Calu3 (cell line): ENCODE data around the gene ATP5MK. TPM values are rescaled to one million over a fixed set of nuclear protein-coding genes. Genes with fewer than 3 reads are reported as not detected.

Experiments used
- BruUV-seq: library from RNA; stranded (reverse); fragments of 400-500 nt; replicated peaks from 2 replicates; lab custom pipeline; 2021; lab: Mats Ljungman, UMichigan
- CTCF ChIA-PET: fragments of 300-600 bp; sonication (Branson Sonifier 250); formaldehyde crosslinking; loops from one replicate; lab custom pipeline; 2022; ENCODE audit warnings: antibody characterized with exemption; lab: Charles Lee
- DNase-seq: peaks from one replicate; pipeline ENCODE4 v3.0.0; 2022
- H3K27ac Mint-ChIP-seq: one replicate; pipeline ENCODE4 v1.8.0; 2022; ENCODE audit warnings: mixed read lengths; ENCODE audit not compliant: unreplicated experiment
- H3K27me3 Mint-ChIP-seq: one replicate; pipeline ENCODE4 v1.8.0; 2022; ENCODE audit warnings: mixed read lengths; ENCODE audit not compliant: unreplicated experiment
- H3K36me3 Mint-ChIP-seq: one replicate; pipeline ENCODE4 v1.8.0; 2022; ENCODE audit warnings: mild to moderate bottlenecking, moderate library complexity, mixed read lengths; ENCODE audit not compliant: insufficient read depth, unreplicated experiment
- H3K4me1 Mint-ChIP-seq: one replicate; pipeline ENCODE4 v1.8.0; 2022; ENCODE audit warnings: mild to moderate bottlenecking, low read depth, mixed read lengths; ENCODE audit not compliant: unreplicated experiment
- H3K4me3 Mint-ChIP-seq: one replicate; pipeline ENCODE4 v1.8.0; 2022; ENCODE audit warnings: mild to moderate bottlenecking, low read depth, moderate library complexity, mixed read lengths; ENCODE audit not compliant: unreplicated experiment
- H3K9me3 Mint-ChIP-seq: one replicate; pipeline ENCODE4 v1.8.0; 2022; ENCODE audit warnings: low read depth, mixed read lengths; ENCODE audit not compliant: unreplicated experiment
- intact Hi-C: fragments of 100-400 bp; cut with micrococcal nuclease; formaldehyde crosslinking; loops from one replicate; pipeline ENCODE4 v1.10.0; 2022; ENCODE audit not compliant: unreplicated experiment
- total RNA-seq: library from RNA; stranded (reverse); gene quantifications from 2 replicates; pipeline ENCODE4 v1.2.3, GENCODE V29; 2022
- TF ChIP-seq, protein P1 (sequence below): fragments of 200-600 bp; IDR thresholded peaks from one replicate; pipeline ENCODE4 v1.8.0; 2022; ENCODE audit warnings: antibody characterized with exemption; ENCODE audit not compliant: unreplicated experiment

The ATP5MK gene
- total RNA-seq, 1 experiment from 2014 or later = 203 TPM

- TF ChIP-seq, protein P1, sequence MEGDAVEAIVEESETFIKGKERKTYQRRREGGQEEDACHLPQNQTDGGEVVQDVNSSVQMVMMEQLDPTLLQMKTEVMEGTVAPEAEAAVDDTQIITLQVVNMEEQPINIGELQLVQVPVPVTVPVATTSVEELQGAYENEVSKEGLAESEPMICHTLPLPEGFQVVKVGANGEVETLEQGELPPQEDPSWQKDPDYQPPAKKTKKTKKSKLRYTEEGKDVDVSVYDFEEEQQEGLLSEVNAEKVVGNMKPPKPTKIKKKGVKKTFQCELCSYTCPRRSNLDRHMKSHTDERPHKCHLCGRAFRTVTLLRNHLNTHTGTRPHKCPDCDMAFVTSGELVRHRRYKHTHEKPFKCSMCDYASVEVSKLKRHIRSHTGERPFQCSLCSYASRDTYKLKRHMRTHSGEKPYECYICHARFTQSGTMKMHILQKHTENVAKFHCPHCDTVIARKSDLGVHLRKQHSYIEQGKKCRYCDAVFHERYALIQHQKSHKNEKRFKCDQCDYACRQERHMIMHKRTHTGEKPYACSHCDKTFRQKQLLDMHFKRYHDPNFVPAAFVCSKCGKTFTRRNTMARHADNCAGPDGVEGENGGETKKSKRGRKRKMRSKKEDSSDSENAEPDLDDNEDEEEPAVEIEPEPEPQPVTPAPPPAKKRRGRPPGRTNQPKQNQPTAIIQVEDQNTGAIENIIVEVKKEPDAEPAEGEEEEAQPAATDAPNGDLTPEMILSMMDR = no peak
- intact Hi-C loops = no loop called here
- no peak overlapping the region for H3K27ac Mint-ChIP-seq
- no peak overlapping the region for H3K4me3 Mint-ChIP-seq
- no peaks in the 10 kb centered on the region for H3K4me1 Mint-ChIP-seq
- H3K36me3 Mint-ChIP-seq = peaks cover 39% of the 10 kb centered on the region
- H3K27me3 Mint-ChIP-seq = no peaks in the 10 kb centered on the region
- H3K9me3 Mint-ChIP-seq = no peaks in the 10 kb centered on the region
- BruUV-seq = no TSS peak
- CTCF ChIA-PET = no interaction called here
- DNase-seq = no peak
Measured at GRCh38 chr10:103439776-103440175, 43.5 kb upstream of the ATP5MK start.

- Mint-ChIP-seq H3K4me3 (no peak overlapping the region), H3K36me3 (peaks cover 50% of the 10 kb centered on the region), H3K27me3 (no peaks in the 10 kb centered on the region), H3K27ac (no peak overlapping the region), H3K9me3 (no peaks in the 10 kb centered on the region), H3K4me1 (no peaks in the 10 kb centered on the region)
- TF ChIP-seq, protein P1 = no peak
- intact Hi-C loops = no loop called here
- no peak for DNase-seq
- no TSS peak for BruUV-seq
- CTCF ChIA-PET = no interaction called here
Measured at GRCh38 chr10:103433858-103434257, 37.6 kb upstream of the ATP5MK start.

DNA sequence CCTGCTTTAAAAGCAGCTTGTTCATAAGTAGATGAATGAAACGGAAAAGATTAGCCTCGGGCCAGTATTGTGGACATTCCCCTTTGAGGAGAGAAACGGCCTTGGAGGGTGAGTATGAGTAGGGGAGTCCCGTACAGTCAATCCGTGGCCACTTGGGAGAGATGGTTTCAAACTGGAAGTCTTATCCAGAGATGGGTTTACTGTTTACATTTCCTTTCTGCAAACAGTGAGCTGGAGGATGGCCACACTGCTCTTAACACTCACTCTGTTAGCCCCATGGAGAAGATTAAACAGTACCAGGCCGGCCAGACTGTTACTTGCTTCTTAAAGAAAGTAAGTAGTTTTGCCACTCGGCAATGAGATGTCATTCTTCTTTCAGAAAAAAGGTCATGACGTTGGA lies 35.6 kb upstream of the ATP5MK start:
- H3K4me3 Mint-ChIP-seq = no peak overlapping the region
- no TSS peak for BruUV-seq
- CTCF ChIA-PET = no interaction called here
- no peaks in the 10 kb centered on the region for H3K27me3 Mint-ChIP-seq
- TF ChIP-seq, protein P1 = no peak
- H3K36me3 Mint-ChIP-seq = peaks cover 44% of the 10 kb centered on the region
- intact Hi-C loops = no loop called here
- H3K27ac Mint-ChIP-seq = no peak overlapping the region
- H3K9me3 Mint-ChIP-seq = no peaks in the 10 kb centered on the region
- no peaks in the 10 kb centered on the region for H3K4me1 Mint-ChIP-seq
- no peak for DNase-seq

- TF ChIP-seq, protein P1 = no peak
- H3K9me3 Mint-ChIP-seq = no peaks in the 10 kb centered on the region
- BruUV-seq = no TSS peak
- intact Hi-C loops = no loop called here
- no peak for DNase-seq
- H3K4me3 Mint-ChIP-seq = no peak overlapping the region
- peaks cover 42% of the 10 kb centered on the region for H3K36me3 Mint-ChIP-seq
- H3K4me1 Mint-ChIP-seq = no peaks in the 10 kb centered on the region
- CTCF ChIA-PET = no interaction called here
- H3K27me3 Mint-ChIP-seq = no peaks in the 10 kb centered on the region
- H3K27ac Mint-ChIP-seq = no peak overlapping the region
Measured at GRCh38 chr10:103429647-103430046, 33.4 kb upstream of the ATP5MK start.
